ENCODE measurements around the gene PRKCA. TPM values are rescaled to one million over a fixed set of nuclear protein-coding genes. Genes with fewer than 3 reads are reported as not detected.

The PRKCA gene
- total RNA-seq, 1 donor from 2014 or later, result 4.7 TPM

- TF ChIP-seq, protein P1, sequence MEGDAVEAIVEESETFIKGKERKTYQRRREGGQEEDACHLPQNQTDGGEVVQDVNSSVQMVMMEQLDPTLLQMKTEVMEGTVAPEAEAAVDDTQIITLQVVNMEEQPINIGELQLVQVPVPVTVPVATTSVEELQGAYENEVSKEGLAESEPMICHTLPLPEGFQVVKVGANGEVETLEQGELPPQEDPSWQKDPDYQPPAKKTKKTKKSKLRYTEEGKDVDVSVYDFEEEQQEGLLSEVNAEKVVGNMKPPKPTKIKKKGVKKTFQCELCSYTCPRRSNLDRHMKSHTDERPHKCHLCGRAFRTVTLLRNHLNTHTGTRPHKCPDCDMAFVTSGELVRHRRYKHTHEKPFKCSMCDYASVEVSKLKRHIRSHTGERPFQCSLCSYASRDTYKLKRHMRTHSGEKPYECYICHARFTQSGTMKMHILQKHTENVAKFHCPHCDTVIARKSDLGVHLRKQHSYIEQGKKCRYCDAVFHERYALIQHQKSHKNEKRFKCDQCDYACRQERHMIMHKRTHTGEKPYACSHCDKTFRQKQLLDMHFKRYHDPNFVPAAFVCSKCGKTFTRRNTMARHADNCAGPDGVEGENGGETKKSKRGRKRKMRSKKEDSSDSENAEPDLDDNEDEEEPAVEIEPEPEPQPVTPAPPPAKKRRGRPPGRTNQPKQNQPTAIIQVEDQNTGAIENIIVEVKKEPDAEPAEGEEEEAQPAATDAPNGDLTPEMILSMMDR (IDR thresholded peaks at IDR 0.05; ENCODE audit: insufficient read depth, low read length, severe bottlenecking), result no peak
- H3K36me3 ChIP-seq (ENCODE audit: control insufficient read depth, insufficient read depth, low read length), result no peaks in the 10 kb centered on the region
- no peak for DNase-seq (ENCODE audit: low read depth)
- H3K4me3 ChIP-seq (ENCODE audit: low read depth, low read length), result no peak overlapping the region
- no peaks in the 10 kb centered on the region for H3K27me3 ChIP-seq (ENCODE audit: control insufficient read depth, insufficient read depth, low read length)
- no peak for FAIRE-seq
These were observed 189.3 kb downstream of the PRKCA start for GRCh38 chr17:66491665-66492064.

- DNase-seq (ENCODE audit: low read depth), result no peak
- H3K4me3 ChIP-seq (ENCODE audit: low read depth, low read length), result no peak overlapping the region
- no peaks in the 10 kb centered on the region for H3K36me3 ChIP-seq (ENCODE audit: control insufficient read depth, insufficient read depth, low read length)
- TF ChIP-seq, protein P1 (IDR thresholded peaks at IDR 0.05; ENCODE audit: insufficient read depth, low read length, severe bottlenecking), result no peak
- FAIRE-seq, result no peak
- no peaks in the 10 kb centered on the region for H3K27me3 ChIP-seq (ENCODE audit: control insufficient read depth, insufficient read depth, low read length)
These were observed 189.7 kb downstream of the PRKCA start for GRCh38 chr17:66492080-66492479.

- Histone ChIP-seq H3K36me3 (ENCODE audit: control insufficient read depth, insufficient read depth, low read length) (no peaks in the 10 kb centered on the region), H3K27me3 (ENCODE audit: control insufficient read depth, insufficient read depth, low read length) (no peaks in the 10 kb centered on the region), H3K4me3 (ENCODE audit: low read depth, low read length) (no peak overlapping the region)
- no peak for FAIRE-seq
- TF ChIP-seq, protein P1 (IDR thresholded peaks at IDR 0.05; ENCODE audit: insufficient read depth, low read length, severe bottlenecking), result no peak
- no peak for DNase-seq (ENCODE audit: low read depth)
These were observed 190.2 kb downstream of the PRKCA start for GRCh38 chr17:66492561-66493005.

- FAIRE-seq, result no peak
- H3K36me3 ChIP-seq (ENCODE audit: control insufficient read depth, insufficient read depth, low read length), result no peaks in the 10 kb centered on the region
- H3K4me3 ChIP-seq (ENCODE audit: low read depth, low read length), result no peak overlapping the region
- DNase-seq (ENCODE audit: low read depth), result peak; percentile 55
- no peaks in the 10 kb centered on the region for H3K27me3 ChIP-seq (ENCODE audit: control insufficient read depth, insufficient read depth, low read length)
- TF ChIP-seq, protein P1 (IDR thresholded peaks at IDR 0.05; ENCODE audit: insufficient read depth, low read length, severe bottlenecking), result no peak
These were observed 191.0 kb downstream of the PRKCA start for GRCh38 chr17:66493283-66494019.

DNA sequence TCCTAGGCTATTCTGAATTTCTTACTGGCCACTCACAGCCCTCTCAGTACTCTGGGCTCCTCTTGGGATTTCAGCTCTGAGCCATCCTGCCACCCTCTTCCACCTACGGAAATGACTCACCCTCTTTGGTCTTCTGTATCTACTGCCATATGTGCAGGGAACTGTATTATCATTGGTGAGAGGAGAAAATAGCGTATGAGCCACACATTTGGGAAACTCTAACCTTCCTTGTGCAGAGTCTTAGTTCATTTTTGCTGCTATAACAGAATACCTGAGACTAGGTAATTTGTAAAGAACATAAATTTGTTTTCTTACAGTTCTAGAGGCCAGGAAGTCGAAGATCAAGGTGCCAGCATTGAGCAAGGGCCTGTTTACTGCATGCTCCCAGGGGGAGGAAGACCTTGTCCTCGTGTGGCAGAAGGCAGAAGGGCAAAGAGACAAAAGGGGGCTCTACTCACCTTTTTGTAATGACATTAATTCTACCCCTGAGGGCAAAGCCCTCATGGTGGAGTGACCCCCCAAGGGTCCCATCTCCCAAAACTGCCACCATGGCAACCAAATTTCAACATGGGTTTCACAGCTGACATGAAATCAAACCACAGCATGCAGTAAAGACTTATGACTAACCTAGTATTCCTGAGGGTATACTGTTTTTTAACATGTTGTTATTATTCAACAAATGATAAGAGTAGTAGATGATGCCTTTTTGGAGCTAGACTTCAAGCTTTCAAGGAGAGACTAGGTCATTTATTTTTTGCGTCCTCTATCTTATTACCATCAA lies 191.8 kb downstream of the PRKCA start:
- Histone ChIP-seq H3K27me3 (ENCODE audit: control insufficient read depth, insufficient read depth, low read length) (no peaks in the 10 kb centered on the region), H3K4me3 (ENCODE audit: low read depth, low read length) (no peak overlapping the region), H3K36me3 (ENCODE audit: control insufficient read depth, insufficient read depth, low read length) (no peaks in the 10 kb centered on the region)
- no peak for FAIRE-seq
- TF ChIP-seq, protein P1 (IDR thresholded peaks at IDR 0.05; ENCODE audit: insufficient read depth, low read length, severe bottlenecking), result no peak
- DNase-seq (ENCODE audit: low read depth), result peak; percentile 88
